OCI-LY7 (cell line): Measurements from ENCODE around the gene TSPAN9. TPM values are rescaled to one million over a fixed set of nuclear protein-coding genes. Genes with fewer than 3 reads are reported as not detected.

Source experiments
- BruUV-seq: library from RNA; stranded (reverse); fragments of 400-500 nt; replicated peaks from 2 replicates; lab custom pipeline; 2021; lab: Mats Ljungman, UMichigan
- CTCF ChIA-PET: fragments of 300-600 bp; sonication (Branson Sonifier 250); formaldehyde crosslinking; loops from one replicate; lab custom pipeline; 2022; ENCODE audit warnings: antibody characterized with exemption; ENCODE audit not compliant: unreplicated experiment; lab: Charles Lee
- POLR2A ChIA-PET: fragments of 300-600 bp; sonication (Branson Sonifier 250); formaldehyde crosslinking; loops from one replicate; lab custom pipeline; 2022; ENCODE audit warnings: antibody characterized with exemption; lab: Charles Lee
- DNase-seq: peaks from one replicate; pipeline ENCODE4 v3.0.0-alpha.2; 2015; ENCODE audit warnings: low spot score
- H2AFZ ChIP-seq: fragments of 200-600 bp; sonication (generic), shearing (Covaris generic); 2 replicates; pipeline ENCODE4 v1.6.1; 2014; ENCODE audit warnings: mild to moderate bottlenecking, antibody characterized with exemption, low read length, moderate library complexity
- H3K27ac ChIP-seq: fragments of 200-600 bp; sonication (generic); 2 replicates; pipeline ENCODE4 v1.5.1; 2014; ENCODE audit warnings: mixed run types, low read depth, mild to moderate bottlenecking, moderate library complexity, low read length, inconsistent platforms; ENCODE audit not compliant: poor library complexity, severe bottlenecking
- H3K36me3 ChIP-seq: fragments of 200-600 bp; sonication (generic); 2 replicates; pipeline ENCODE4 v1.6.1; 2014; ENCODE audit warnings: mild to moderate bottlenecking, antibody characterized with exemption, low read length, moderate library complexity, mixed read lengths; ENCODE audit not compliant: insufficient read depth
- H3K4me1 ChIP-seq: fragments of 200-600 bp; sonication (generic); 2 replicates; pipeline ENCODE4 v1.5.1; 2014; ENCODE audit warnings: mild to moderate bottlenecking, low read length; ENCODE audit not compliant: insufficient read depth, poor library complexity, severe bottlenecking
- H3K4me2 ChIP-seq: fragments of 200-600 bp; sonication (generic); 2 replicates; pipeline ENCODE4 v1.6.1; 2014; ENCODE audit warnings: mild to moderate bottlenecking, low read length
- H3K4me3 ChIP-seq: fragments of 200-600 bp; sonication (generic); 2 replicates; pipeline ENCODE4 v1.5.1; 2014; ENCODE audit warnings: mild to moderate bottlenecking, low read depth, low read length; ENCODE audit not compliant: poor library complexity, severe bottlenecking
- H3K79me2 ChIP-seq: fragments of 200-600 bp; sonication (generic); 2 replicates; pipeline ENCODE4 v1.6.1; 2016; ENCODE audit warnings: low read depth, mild to moderate bottlenecking, low read length, moderate library complexity, mixed read lengths; ENCODE audit not compliant: insufficient read depth
- H3K9me2 ChIP-seq: fragments of 200-600 bp; sonication (generic); 2 replicates; pipeline ENCODE4 v1.6.1; 2016; ENCODE audit warnings: mild to moderate bottlenecking, low read length, mixed read lengths; ENCODE audit not compliant: insufficient read depth
- H3K9me3 ChIP-seq: fragments of 200-600 bp; sonication (generic); 2 replicates; pipeline ENCODE4 v1.6.1; 2014; ENCODE audit warnings: mild to moderate bottlenecking, mixed run types, low read length, mixed read lengths
- H4K20me1 ChIP-seq: fragments of 200-600 bp; sonication (generic); 2 replicates; pipeline ENCODE4 v1.6.1; 2014; ENCODE audit warnings: mild to moderate bottlenecking, antibody characterized with exemption, low read length, moderate library complexity, mixed read lengths; ENCODE audit not compliant: insufficient read depth
- CTCF ChIP-seq: fragments of 200-600 bp; sonication (generic); conservative IDR thresholded peaks from 2 replicates; pipeline ENCODE4 v1.5.1; 2014; ENCODE audit warnings: mild to moderate bottlenecking, antibody characterized with exemption, low read length, moderate library complexity, mixed read lengths
- EZH2phosphoT487 ChIP-seq: fragments of 200-600 bp; sonication (generic); IDR thresholded peaks from 2 replicates; pipeline ENCODE4 v1.6.1; 2018; ENCODE audit warnings: low read depth, borderline replicate concordance, mild to moderate bottlenecking, mixed run types, antibody characterized with exemption, low read length, moderate library complexity, mixed read lengths
- intact Hi-C: fragments of 100-400 bp; cut with micrococcal nuclease; formaldehyde crosslinking; loops from one replicate; pipeline ENCODE4 v1.10.0; 2022; ENCODE audit not compliant: unreplicated experiment
- total RNA-seq, 2 experiments: library from RNA; depleted of rRNA in 1 of 2; stranded (reverse); fragments of >200 nt in 1 of 2; shearing (Covaris generic) in 1 of 2; gene quantifications; 2 replicates each; pipeline ENCODE4 v1.2.3, GENCODE V29; 2014 to 2022

Gene TSPAN9
- total RNA-seq, 2 experiments from 2014 or later: 0.50 to 0.74 TPM

- Histone ChIP-seq H3K36me3 (no peaks in the 10 kb centered on the region), H4K20me1 (no peaks in the 10 kb centered on the region), H3K4me2 (no peak overlapping the region), H3K4me3 (no peak overlapping the region), H3K27ac (no peak overlapping the region), H3K79me2 (no peaks in the 10 kb centered on the region), H3K9me3 (no peaks in the 10 kb centered on the region), H2AFZ (no peak overlapping the region), H3K9me2 (no peaks in the 10 kb centered on the region), H3K4me1 (no peaks in the 10 kb centered on the region)
- no TSS peak for BruUV-seq
- POLR2A ChIA-PET: interaction anchor here (0.8 to 1.5 kb wide), 2 partner anchors 9 to 10 kb away, joined by 5 read pairs; no protein-coding TSS in a partner anchor
- no peak for DNase-seq
- CTCF ChIA-PET: no interaction called here
- TF ChIP-seq EZH2phosphoT487: no peak
- no peak for TF ChIP-seq CTCF
- intact Hi-C loops: no loop called here
Measured at GRCh38 chr12:3154006-3154405, 76.8 kb downstream of the TSPAN9 start.

DNA sequence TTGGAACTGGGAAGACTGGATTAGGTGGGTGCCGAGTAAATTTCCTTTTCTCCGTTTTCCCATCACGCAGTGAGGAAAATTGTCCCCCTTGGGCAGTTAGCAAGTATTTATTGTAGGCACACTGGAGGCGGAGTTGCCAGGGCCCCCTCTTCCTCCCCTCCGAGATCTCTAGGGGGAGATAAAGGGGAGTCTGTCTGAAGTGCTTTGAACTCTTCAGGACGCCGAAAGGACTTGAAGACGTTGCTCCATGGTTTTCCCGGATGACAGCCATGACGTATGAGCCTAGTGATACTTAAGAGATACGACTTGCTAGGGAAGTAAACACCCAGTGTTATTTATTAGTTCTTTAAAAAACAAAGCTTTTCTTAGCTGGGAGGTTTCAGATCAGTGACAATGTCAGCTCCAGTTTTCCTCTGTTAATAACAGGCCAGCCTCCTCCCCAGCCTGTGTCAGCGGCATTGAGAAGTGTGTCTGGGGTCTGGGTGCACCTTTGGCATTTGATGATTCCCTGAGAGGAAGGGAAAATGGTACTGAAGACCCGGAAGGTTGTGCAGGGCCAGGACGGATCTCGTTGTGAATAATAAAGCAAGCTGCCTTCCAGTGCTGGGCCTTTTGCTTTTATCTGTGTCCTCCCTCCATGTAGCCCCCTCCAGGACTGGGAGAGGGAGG, 78.7 kb downstream of the TSPAN9 start:
- Histone ChIP-seq H3K9me3 (no peaks in the 10 kb centered on the region), H3K79me2 (no peaks in the 10 kb centered on the region), H3K4me1 (no peaks in the 10 kb centered on the region), H3K9me2 (no peaks in the 10 kb centered on the region), H4K20me1 (no peaks in the 10 kb centered on the region), H3K36me3 (no peaks in the 10 kb centered on the region), H3K27ac (no peak overlapping the region), H3K4me2 (no peak overlapping the region), H3K4me3 (no peak overlapping the region), H2AFZ (no peak overlapping the region)
- ChIA-PET CTCF (no interaction called here), POLR2A (no interaction called here)
- no peak for DNase-seq
- TF ChIP-seq EZH2phosphoT487 (no peak), CTCF (no peak)
- intact Hi-C loops: no loop called here
- BruUV-seq: no TSS peak

- Histone ChIP-seq H3K27ac (no peak overlapping the region), H3K9me2 (no peaks in the 10 kb centered on the region), H3K79me2 (no peaks in the 10 kb centered on the region), H3K9me3 (no peaks in the 10 kb centered on the region), H3K36me3 (no peaks in the 10 kb centered on the region), H4K20me1 (no peaks in the 10 kb centered on the region), H3K4me2 (no peak overlapping the region), H3K4me1 (no peaks in the 10 kb centered on the region), H3K4me3 (no peak overlapping the region), H2AFZ (no peak overlapping the region)
- no peak for TF ChIP-seq EZH2phosphoT487
- no peak for TF ChIP-seq CTCF
- CTCF ChIA-PET: no interaction called here
- DNase-seq: no peak
- POLR2A ChIA-PET: interaction anchor here (0.5 kb wide), 1 partner anchor 105 kb away, joined by 5 read pairs; no protein-coding TSS in a partner anchor
- intact Hi-C loops: no loop called here
- BruUV-seq: no TSS peak
Measured at GRCh38 chr12:3157581-3158323, 80.6 kb downstream of the TSPAN9 start.
